Endometrium (tissue), 2 donors: ENCODE results near the gene AUTS2.

Source experiments
- FAIRE-seq: peaks from 2 replicates; lab custom pipeline; 2012; peaks lifted over from hg19 to GRCh38; lab: Jason Lieb, UNC
- donor health status: control.
- donor health status: control.

AUTS2 gene

DNA sequence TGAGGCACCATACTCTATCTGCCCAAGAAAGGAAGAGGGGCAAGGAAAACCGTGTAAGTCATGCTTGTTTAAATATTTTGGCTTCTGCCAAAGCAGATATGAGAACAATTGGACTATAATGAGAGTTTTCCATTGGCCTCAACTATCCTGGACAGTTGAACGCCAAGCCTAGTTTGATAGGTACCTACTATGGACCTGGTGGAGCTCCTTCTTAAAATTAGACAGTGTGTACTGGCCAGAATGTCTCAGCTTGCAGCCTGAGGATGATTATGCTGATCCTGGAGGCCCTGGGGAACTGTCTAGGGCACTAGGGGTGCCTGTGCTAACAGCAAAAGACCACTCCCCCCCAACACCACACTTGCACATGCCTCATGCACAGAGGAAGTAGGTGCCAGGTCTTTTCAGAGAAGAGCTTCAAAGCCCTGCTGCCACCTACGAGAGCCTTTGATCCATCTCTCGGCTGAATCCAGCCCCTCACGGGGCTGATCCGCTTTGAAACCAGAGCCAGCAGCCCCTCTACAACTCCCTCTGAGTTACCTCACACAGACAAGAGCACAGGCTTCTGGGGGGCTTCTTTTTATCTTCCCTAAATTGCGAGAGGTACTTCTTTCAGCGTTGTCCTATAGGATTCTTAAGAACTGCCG lies 1059.8 kb downstream of the AUTS2 start:
- FAIRE-seq = no peak

- no peak for FAIRE-seq
Observed at GRCh38 chr7:70659263-70659662, 1061.0 kb downstream of the AUTS2 start.

- no peak for FAIRE-seq
Observed at GRCh38 chr7:70660154-70660818, 1062.0 kb downstream of the AUTS2 start.

DNA sequence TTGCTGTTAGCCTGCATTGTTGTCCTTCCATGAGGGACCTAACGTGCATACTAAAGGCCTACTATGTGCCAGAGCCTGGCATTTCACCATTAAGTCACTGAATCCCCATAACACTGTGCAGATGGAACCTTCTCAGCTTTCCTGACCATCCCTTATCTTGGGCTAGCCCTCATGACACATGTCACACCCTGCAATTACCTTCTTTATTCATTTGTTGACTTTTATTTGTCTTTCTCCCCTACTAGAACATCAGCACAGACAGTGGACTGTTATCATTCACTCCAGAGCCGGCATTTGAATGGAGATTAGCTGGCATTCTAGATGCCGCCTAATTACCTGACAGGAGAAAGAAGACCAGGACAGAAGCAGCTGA lies 1062.5 kb downstream of the AUTS2 start:
- FAIRE-seq = no peak

- FAIRE-seq = no peak
Observed at GRCh38 chr7:70663680-70664079, 1065.4 kb downstream of the AUTS2 start.

DNA sequence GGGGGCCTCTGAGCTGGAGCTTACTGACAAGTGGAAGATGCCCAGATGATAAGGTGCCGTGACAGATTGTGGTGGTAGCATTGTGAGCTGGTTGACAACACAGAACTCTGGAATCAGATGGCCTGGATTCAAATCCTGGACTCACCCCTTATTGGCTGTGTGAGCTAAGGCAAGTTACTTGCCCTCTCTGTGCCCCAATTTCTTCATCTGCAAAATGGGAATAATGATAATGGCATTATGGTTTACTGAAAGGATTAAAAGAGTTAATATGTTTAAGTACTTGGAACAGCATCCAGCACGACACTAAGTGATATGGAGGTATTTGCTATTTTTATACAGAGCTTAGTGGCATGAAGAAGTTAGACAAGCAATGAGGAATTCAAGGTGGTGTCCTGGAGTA lies 1067.7 kb downstream of the AUTS2 start:
- no peak for FAIRE-seq

GRCh38 chr7:70667406-70667805 lies 1069.1 kb downstream of the AUTS2 start:
- FAIRE-seq = no peak

GRCh38 chr7:70668606-70669358 lies 1070.5 kb downstream of the AUTS2 start:
- FAIRE-seq = no peak

GRCh38 chr7:70669854-70670253 lies 1071.6 kb downstream of the AUTS2 start:
- no peak for FAIRE-seq

- no peak for FAIRE-seq
Observed at GRCh38 chr7:70670288-70670687, 1072.0 kb downstream of the AUTS2 start.

DNA sequence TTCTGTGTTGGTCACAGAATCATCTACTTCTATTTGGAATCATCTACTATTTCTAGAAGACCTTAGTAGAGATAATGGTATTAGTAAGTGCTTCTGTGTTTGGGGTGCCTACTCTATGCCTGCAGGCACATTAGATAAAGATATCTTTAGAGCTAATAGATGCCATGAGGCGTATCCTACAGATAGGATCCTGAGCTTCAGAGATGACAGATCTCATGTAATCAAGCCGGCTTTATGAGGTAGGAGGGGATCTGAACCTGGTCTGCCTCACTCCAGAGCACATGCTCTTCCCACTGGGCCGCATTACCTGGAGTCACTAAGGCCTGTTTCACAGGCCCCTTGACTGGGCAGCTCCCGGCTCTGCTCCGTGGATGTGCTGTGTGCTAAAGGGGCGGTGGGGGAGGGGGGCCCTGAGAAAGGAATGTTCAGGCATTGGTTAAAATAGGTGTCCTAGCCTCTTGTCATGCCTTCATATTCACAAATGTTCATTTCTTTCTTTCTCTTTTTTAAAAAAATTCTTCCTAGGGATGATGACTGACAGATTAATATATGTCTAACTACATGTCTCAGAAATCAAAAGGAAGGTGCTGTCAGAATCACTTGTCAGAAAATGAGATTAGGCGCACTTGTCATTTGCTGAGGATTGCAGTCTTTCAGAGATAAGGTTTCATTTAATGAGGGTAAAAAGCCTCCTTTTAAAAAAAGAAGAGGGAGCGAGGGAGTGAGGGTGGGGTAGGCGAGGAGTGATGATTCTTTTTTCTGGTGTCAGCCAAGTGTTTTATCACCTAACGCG lies 1075.7 kb downstream of the AUTS2 start:
- no peak for FAIRE-seq

GRCh38 chr7:70674571-70675010 lies 1076.3 kb downstream of the AUTS2 start:
- no peak for FAIRE-seq

DNA sequence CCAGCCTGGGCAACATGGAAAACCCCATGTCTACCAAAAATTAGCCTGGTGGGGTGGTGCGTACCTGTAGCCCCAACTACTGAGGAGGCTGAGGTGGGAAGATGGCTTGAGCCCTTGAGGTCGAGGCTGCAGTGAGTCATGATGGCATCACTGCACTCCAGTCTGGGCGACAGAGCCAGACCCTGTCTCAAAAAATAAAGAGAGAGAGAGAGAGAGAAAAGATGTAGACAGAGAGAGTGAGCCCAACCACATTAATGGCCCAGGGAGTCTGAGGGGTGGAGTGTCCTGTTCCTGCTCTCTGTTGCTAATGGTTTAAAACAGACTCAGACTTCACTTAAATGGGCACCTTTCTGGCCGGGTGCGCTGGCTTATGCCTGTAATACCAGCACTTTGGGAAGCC lies 1078.0 kb downstream of the AUTS2 start:
- no peak for FAIRE-seq

GRCh38 chr7:70678621-70679251 lies 1080.5 kb downstream of the AUTS2 start:
- FAIRE-seq = no peak

DNA sequence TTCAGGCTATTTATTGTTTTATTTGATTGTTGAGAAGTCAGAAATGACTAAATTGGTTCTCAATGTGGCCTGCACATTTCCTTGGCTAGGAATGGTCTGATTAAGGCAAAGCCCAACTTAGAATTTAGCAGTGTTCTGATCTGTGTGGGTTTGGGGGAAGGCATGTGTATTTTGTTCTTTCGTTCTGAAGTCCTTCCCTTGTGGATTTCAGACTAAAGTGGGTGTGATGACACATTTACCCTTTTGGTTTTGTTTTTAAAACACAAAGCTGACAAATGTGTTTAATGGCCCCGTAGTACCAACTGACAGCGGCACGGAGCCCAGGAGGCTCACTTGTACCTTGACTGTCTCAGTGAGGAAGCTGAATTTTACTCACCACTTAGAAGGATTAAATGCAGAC lies 1081.4 kb downstream of the AUTS2 start:
- peak; percentile 59 for FAIRE-seq

DNA sequence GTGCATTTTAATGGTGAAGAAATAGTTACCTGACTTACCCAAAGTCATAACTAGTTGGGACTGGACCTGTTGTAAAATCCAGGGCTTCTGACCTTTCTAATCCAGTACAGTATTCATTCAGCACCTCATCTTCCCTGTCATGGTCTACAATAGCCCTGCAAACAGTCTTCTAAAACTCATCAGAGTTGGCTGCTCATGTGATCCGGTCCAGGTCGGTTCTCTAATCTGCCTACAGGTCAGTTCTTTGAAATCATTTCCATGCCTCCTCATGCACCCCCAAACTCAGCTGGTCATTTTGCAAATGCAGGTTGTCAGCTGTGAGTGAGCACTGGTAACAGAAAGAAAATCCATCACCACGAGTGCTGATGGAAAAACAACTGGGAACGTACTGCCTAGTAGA lies 1082.0 kb downstream of the AUTS2 start:
- no peak for FAIRE-seq

DNA sequence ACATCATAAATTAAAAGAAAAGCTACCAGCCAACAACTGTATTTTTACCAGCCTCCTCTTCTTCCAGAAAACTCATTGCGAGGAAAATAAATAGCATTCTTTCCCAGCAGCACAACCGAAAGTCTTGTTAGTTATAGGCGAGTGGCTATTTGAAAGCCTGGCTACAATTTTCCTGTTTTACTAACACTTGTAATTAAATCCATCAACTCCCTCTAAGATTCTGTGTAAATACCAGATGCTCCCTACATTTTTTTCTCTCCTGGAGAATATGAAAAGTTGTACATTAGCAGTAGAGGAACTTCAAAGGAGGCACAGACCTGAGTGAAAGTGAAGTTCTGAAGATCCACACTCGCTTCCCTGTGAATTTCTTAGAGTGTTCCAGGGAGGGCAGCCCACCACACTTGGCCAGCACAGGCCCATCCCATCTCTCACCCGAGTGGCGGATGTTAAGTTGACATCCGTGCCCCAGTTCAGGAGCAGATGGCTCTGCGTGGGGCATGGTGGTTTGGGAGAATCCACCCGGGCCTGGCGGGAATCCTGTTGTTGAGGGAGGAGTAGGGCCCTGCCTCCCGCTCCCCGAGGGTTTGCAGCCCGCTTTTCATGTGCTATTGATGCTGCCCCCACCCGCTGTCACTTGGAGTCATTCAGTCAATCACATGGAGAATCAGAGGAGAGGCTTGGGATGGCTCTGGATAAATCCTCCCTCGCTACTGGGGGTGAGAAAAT lies 1082.6 kb downstream of the AUTS2 start:
- FAIRE-seq = peak; percentile 93

- FAIRE-seq = peak; percentile 29
Observed at GRCh38 chr7:70681469-70682350, 1083.4 kb downstream of the AUTS2 start.

DNA sequence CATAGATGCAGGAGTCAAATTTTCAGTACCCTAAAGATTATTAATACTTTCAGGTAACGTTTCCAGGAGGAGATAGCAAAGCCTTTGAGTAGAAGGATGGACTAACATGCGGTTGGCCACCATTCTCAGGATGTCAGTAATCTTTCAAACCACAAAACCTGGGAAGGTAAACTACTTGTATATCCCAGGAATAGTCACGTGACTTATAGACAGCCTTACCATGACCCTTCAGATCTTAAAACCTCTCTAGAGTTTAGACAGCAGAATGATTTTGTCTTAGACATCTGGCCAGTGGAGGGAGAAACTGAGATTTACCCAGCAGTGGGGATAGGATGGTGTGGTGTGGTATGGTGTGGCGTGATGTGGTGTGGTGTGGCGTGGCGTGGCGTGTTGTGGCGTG lies 1085.9 kb downstream of the AUTS2 start:
- no peak for FAIRE-seq

- no peak for FAIRE-seq
Observed at GRCh38 chr7:70693321-70693685, 1095.0 kb downstream of the AUTS2 start.
